ENCODE data around the gene NEO1.

The NEO1 gene

DNA sequence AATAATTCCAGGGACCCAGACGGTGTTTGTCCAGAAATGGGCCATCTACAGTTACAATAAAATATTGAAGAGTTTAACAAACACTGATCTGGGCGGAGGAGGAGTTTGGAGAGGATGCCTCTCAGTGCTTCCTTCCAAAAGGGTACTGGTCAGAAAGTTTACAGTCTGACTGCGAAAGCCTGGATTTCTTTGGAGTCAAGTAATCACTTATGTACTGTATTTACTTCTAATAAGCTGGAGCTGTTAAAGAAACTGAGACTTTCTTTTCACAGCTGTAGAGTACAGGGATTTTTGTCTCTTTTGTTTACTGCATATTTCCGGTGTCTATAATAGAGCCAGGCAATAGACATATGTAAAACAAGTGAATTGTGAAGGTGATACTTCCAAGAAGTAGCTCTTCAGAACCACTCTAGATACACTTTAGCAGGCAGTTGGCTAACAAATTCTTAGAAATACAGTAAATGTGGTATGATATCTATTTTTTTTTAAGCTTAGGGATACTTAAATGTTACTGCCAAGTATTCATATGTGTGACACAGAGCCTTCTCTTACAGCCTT is 22.1 kb upstream of the NEO1 start:
- DNase-seq, result no peak

DNA sequence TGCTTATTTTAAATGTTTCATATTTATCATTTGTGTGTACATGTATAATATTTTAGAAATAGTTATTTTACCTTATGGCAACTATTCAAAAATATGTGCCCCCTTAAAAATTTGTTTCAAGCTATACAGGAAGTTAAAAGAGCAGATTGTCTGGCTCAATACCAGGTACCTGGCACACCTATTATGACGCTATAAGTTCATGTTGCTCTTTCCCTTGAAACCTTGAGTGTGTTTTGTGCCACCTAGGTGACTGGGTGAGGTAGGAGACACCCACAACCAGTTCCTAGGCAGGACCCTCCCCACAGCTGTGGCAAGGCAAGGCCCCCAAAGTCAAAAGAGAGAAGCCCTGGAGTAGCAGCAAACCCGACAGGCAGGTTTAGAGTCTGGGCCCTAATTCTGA is 20.6 kb upstream of the NEO1 start:
- DNase-seq, result no peak

DNA sequence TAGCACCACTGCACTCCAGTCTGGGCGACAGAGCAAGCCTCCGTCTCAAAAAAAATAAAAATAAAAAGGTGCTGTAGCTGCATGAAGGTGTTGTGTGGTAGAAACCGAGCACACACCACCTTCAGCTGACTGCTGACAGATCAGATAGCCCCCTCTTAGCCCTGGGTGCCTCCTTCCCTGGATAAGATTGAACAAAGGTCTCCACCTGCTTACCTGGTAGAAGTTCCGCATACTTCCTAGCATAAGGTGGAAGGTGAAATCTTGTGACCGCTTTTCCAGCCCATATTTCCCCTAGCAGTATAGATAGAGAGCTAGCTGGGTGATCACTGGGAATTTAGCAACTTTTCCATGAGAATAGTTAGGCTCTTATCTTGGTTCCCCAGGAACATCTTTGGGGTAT is 18.7 kb upstream of the NEO1 start:
- DNase-seq, result no peak

DNA sequence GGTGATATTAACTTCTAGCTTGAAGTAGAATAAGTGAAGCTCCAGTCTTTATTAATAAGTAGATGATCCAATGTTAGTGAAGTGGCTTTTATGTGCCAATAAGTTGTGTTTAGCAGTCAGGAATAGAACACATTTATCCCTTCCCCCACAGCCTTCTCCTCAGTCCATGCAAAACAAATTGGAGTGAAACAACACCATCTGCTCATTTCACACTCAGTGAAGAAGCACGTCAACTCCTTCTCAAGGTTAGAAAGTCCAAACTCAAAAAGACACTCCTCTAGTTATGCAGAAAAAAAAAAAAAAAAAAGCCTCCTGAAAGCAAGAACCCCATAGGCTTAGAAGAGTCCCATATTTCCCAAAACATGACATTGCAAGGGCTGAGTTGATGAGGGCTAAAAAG is 18.0 kb upstream of the NEO1 start:
- no peak for DNase-seq

DNA sequence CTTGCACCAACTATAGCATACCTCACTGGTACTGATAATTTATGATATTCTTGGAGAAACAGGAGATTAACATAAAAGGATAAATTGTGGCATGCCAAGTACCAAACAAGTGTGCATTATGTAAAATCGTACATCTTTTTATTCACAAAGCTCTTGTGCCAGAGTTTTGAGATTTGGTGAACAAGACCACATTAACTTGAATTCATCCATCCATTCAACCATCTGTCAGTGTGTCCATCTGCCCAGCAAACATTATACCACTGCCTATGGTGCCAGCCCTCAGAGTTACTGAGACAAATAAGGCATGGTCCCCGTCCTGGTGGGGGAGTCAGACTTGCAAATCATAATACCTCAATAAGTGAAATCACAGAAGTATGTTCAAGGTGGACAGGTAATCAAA is 17.0 kb upstream of the NEO1 start:
- no peak for DNase-seq

DNA sequence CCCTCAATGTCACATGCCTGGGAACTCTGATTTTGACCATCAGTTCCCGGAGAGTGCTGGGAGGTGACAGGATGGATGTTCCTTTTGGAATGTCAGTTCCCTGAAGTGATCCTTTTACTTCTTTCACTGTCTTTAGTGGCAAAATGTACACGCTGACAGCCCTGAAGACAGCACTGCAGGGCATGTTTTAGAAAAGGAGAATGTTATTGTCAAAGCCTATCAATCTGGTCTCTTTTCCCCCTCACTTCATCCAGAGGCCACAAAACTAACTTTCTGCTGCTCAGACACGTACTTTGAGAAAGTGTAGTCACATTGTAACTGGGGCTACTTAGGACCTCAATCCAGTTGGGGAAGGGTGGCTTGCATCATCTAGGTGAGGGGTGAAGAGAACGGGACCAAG is 14.0 kb upstream of the NEO1 start:
- DNase-seq, result no peak

DNA sequence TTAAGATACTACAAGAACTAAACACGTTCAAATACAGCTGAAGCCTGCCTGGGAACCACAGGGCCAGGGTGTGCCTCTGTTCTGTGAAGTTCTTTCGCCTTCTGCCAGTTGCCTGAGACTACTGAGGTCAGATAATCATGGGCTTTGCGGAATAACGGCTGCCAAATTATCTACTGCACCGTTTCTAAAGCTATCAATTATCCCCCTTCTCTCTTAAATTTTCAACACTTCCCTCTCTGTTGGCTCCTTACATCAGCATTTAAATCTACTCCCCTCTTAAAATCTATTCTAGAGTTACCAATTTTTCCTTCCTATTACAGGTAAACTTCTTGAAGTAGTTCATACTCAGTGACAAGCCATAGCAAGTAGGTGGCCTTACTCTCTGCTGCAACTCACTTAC is 6.2 kb upstream of the NEO1 start:
- no peak for DNase-seq

DNA sequence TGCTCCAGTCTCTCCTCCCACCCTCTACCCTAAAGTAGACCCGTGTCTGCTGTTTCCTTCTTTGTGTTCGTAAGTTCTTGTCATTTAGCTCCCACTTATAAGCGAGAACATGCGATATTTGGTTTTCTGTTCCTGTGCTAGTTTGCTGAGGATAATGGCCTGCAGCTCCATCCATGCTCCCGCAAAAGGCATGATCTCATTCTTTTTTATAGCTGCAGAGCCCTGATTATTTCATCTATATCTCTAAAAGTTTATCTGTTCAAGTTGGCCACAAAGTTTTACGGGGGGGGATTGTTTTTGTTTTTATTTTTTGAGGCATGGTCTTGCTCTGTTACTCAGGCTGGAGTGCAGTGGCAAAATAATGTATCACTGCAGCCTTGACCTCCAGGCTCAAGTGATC is 4.4 kb upstream of the NEO1 start:
- no peak for DNase-seq

DNA sequence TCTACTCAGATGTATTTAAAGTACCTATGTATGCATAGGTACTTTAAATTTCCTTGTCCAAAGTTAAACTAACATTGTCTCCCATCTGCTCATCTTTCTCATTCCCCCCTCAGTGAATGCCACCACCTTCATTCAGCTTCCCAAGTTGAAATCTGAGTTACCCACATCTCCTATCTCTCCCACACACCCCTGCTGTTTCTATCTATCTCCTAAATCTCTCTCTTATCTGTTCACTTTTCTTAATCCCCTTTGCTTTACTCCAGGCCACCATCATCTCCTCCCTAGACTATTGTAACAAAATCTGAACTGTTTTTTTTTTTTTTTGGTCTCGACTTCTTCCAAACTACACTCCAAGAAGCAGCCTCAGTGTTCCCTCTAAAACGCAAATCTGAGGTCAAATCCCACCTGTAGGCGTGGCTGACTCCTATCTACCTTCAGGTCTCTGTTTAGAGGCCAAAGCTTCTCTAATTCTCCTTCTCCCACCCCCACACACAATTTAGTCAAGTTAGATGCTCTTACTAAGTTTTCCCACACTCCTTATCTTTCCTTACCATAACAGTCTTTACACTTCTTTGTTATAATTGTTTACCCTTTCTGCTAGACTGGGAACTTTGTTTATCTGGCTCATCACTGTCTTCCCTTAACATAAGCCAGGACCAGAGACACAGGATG is 3.5 kb upstream of the NEO1 start:
- no peak for DNase-seq

DNA sequence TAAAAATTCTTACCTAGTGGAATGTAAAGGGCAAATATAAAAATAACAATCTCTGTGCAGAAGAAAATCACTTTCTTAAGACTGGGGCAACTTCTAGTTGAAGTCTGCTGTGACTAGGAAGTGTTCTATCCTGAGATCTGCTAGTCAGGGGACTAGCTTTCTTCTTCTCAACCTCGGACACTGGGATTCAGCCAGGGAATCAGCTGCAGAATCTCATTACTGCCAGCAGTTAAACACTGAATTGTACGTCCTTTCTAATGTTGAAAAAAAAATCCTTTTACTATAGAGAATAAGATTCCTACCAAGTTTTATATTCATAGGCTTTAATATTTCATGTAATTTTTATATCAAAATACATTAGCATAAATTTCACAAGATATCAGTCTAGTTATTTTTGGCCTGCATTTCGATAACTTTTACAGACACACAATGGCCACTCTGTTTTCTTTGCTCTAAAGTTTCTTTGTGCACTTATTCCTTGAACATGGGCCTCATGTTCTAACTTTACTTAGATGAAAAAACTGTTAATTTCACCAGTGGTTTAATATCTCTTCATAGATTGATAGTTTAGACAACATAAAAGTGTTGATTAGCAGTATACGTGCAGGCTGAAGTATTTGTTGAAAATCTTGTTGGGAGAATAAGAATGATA is 2.6 kb upstream of the NEO1 start:
- DNase-seq, result no peak

DNA sequence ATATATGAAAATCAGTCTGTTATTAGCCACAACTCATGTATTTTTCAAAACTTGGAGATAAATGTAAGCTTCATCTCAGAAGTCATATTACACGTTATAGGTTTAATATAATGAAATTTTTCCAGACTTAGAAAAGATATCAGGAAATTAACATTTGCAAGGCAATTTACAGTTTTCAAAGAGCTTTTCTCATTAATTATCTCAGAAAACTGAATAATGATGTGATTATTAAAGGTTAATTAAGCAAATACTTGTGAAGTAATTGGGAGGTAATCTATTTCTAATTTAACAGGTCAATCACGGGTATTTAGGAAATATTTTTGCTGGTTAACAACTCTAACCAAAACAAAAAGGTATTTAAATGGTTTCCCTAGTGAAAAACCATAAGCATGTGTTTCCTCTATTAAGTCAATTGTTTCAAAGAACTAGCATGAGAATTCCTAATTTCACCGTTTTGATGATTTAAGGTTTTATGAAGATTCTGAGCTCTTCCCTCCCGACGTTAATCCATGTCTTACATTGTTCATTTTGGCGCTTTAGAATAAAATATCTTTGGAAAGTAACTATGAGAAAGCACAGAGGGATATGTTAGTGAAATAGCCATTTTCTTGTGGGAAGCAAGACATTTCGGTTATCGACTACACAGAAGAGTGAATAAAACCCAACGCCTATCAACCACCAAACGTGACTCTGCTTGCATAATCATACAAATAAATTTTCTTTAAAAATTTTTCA is 1.5 kb upstream of the NEO1 start:
- DNase-seq, result no peak

DNA sequence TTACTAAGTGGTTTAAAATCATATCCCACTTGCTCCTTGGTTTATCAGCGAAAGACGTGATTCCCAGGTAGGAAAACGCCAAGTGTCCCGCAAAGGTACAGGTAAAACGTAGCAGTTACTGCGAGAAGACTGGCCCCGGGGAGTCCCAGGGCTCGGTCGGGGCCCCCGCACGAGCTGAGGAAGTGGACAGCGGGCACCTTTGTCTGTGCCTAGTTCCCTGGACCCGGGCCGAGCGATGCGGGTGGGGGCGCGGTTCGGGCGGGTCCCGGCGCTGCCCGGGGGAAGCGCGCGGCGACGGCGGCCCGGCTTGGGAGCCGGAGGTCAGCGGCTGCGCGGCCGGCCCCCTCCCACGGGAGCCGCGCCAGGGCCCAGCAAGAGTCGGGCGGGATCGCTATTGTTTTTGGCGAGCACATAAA is 864 bp upstream of the NEO1 start:
- no peak for DNase-seq

DNA sequence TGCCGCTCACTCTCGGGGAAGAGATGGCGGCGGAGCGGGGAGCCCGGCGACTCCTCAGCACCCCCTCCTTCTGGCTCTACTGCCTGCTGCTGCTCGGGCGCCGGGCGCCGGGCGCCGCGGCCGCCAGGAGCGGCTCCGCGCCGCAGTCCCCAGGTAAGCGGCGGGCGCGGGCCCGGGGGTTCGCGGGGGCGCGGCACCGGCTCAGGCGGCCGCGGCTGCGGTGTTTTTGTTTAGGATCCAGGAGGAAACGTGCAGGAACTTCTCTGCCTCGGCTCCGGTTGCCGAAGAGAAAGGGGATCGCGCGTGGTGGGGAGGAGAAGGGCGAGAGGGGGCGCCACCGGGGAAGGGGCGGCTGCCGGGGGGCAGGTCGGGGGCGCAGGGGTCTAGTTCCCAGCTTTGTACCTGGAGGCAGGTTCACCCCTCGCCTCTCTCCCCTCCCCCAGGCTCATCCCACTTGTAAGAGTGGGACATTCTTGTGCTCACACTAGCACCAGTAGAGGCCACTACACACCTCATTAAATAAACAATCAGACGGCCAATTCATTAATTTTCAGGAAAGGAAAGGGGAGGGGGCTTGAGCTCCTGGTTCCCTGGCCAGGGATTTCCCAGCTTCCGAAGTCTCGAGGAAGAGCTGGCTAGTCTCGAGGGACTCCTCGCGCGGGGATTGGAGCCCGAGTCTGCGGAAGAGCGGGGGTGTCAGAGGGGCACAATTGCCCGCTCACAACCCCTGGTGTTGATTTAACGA is 562 bp downstream of the NEO1 start:
- DNase-seq, result peak; percentile 24 to 36

DNA sequence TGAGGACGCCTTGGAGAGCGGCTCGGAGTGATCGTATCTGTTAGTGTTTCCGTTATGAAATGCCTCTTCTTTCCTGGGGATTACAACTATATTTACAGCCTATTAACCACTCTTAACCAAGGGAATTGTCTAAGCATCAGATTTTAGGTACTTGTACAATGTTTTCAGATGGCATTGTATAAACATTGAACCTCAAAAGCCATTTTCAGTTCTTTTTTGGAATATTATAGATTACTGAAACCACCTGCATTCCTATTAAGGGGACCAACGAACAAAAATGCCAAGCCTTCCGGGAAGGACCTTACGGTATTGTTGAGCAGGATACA is 1.1 kb downstream of the NEO1 start:
- no peak for DNase-seq

DNA sequence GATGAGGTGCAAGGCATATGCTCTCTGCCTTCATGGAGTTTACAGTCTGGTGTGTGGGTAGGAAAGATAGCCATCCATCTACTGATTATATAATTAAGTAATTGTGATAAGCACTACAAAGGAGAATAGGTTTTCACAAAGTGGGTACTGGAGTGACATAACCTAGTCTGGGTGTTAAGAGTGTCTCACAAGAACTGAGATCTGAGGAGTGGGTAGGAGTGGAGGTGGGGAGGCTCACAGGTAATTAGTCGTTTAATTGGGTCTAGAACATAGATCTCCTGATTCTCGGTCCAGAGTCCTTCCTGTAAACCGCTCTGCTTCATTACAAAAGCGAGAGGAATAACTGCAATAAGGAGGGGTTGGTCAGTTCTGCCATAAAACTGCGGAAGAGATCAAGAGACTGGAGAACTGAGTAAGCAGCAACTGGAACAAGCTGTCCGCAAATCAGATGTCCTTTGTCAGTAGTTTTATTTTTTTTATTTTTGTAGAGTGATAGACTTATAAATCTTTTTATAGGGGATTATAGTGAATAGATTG is 2.2 kb downstream of the NEO1 start:
- DNase-seq, result no peak

DNA sequence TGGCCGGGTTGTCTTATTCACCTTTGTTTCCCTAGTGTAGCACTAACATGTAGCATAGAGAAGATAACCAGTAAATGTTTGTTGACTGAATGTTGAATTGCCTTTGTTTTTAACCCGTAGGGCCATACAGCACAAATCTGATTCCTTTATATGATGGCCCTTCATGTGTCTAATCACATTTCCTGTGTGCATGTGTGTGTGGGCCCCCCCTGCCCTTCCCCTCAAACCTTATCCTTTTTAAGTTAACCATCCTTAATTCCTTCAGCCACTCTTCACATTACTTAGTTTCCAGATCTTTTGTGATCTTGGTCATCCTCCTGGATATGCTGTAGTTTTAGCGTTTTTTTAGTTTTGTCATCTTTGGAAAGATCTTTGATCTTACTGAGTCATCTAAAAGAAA is 4.2 kb downstream of the NEO1 start:
- no peak for DNase-seq

DNA sequence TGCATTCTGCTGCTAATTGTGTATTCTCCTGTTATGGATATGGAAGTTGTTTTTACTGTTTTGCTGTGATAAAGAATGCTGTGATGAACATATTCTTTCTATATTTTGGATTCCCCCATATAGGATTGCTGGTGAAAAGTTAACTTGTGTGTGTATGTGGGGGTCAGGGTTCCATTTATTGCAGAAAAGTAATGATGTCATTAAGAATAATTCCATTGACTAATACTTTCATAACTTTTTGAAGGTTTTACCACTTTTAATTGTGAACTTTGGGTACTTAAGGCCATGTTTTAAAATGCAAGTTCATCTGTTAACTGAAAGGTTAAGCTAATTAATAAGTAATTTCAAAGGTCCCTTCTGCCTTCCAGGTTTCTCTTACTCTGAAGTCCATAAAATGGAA is 6.2 kb downstream of the NEO1 start:
- no peak for DNase-seq

DNA sequence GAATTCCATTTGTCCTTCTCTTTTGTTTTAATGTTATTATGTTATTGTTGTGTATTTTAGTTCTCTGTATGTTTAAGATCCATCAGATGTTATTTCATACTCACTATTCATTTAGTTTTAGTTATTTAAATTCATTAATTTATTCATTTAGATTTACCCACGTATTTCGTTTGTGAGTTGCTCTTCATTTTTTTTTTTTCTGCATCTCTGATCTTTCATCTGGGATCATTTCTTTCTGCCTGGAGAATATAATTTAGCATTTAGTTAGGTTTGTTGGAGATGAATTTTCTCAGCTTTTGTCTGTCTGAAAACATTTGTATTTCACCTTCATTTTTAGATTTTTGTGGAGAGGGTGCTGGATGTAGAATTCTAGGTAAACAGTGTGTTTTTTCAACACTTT is 12.9 kb downstream of the NEO1 start:
- DNase-seq, result no peak

DNA sequence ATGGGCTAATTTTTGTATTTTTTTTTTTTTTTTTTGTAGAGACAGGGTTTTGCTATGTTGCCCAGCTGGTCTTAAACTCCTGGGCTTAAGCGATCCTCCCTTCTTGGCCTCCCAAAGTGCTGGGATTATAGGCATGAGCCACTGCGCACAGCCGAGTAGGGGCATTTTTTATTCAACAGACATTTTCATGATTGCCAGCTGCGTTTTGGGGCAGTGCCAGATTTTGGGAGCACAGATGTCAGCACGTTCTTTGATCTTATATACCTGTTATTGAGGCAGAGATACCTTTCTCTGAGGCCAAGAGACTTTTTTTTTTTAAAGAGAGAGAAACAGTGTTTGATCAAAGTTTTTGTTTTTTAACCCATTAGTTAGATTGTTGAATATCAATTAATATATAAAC is 16.8 kb downstream of the NEO1 start:
- DNase-seq, result no peak

DNA sequence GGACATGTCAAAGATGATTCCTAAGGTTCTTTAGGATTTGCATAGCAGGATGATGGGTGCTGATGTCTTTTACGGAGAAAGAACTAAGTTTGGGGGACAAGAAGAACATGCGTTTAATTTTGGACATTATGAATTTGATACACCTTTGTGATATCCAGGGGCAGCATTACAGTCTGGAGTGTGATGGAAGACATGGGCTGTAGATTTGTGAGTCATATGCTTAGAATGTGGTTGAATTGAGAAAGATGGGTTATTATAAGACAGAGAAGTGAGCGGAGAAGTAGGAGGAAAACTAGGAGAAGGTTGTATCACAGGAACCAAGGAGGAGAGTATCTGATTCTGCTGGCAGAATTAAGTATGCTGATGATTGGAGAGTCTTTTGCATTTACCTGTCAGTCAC is 20.6 kb downstream of the NEO1 start:
- DNase-seq, result no peak

DNA sequence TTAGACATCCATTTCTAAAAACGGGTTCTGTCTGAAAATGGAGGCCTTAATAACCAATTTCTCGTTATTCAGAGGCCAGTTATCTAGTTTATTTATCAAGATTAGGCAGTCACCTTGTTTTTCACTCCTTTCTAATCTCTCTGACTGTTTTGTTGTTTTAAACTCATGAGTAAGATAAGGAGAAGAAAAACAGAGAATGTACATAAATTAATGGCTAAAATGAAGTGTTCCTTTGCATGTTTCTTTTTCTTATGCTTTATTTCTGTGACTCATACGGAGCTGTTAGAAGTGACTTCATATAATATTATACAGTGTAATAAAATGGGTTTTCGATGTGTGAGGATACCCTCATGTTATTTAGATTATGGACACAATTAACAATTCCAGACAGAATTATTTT is 22.0 kb downstream of the NEO1 start:
- DNase-seq, result no peak

DNA sequence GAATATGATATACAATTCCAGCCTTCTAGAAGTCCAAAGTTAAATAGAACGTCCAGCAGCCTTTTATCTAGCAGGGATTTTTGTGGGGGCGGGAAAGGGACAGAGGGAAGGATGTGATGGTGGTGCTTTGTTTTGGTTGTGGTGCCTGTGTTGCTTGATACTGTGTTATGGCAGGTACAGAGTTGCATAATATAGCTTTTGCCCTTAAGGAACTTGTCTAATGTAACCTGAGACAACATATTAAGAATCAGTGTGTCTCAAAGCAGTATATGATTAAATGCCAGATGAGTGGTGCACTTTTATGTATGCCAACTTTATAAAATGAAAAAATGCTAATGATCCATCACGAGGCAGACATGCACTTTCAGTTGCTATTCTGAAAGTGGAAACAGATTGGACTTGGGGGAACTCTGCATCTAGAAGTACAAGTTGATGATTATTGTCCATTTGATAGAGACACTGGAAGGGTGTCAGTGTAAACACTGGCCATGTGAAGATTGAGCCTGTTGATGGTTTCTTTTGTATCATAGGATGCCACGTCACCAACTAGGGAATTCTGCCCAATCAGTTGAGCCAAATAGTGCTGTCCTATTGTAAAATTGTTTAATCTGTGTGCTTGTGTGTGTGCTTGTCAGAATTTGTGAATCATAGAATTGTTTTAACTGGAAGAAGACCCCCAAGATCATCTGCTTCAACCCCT is 23.0 kb downstream of the NEO1 start:
- no peak for DNase-seq

DNA sequence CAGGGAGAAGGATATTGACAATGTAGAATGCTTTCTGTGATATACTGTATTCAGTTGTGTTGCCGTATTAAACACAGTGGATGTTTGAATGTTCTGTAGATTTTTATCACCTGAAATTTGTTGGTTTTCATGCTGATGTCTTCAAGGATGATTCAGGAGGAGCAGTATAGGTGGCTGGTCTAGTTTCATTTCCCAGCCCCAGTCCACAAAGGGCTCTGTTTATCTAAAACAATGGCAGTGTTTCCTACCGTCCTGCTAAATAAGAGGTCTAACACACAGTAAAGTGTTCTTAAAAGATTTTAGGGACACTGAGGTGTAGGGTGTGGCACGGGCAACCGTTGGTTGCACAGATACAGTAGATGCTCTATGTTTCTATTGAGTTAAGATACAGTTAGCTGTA is 26.0 kb downstream of the NEO1 start:
- DNase-seq, result no peak

Measured in Kasumi-1 (cell line).